WTC11 (cell line): ENCODE measurements around the gene SDK2. TPM values are rescaled to one million over a fixed set of nuclear protein-coding genes. Genes with fewer than 3 reads are reported as not detected.

ENCODE experiments used
- ATAC-seq: fragments of 200-7000 bp; cut with Tn5 transposase; 2 replicates; pipeline ENCODE4 v1.10.0; 2021; ENCODE audit warnings: mild to moderate bottlenecking, moderate library complexity
- CTCF ChIA-PET: fragments of 300-600 bp; sonication (Branson Sonifier 250); formaldehyde crosslinking; loops from one replicate; lab custom pipeline; 2021; ENCODE audit warnings: antibody characterized with exemption; lab: Charles Lee
- POLR2A ChIA-PET: fragments of 350-600 bp; sonication (Branson Sonifier 250); formaldehyde crosslinking; loops from one replicate; lab custom pipeline; 2021; ENCODE audit warnings: antibody characterized with exemption; lab: Charles Lee
- DNase-seq: peaks from one replicate; pipeline ENCODE4 v3.0.0; 2021; ENCODE audit warnings: low spot score
- H3K27ac Mint-ChIP-seq: 2 replicates; pipeline ENCODE4 v1.8.0; 2021; ENCODE audit warnings: mixed read lengths
- H3K27me3 Mint-ChIP-seq: 2 replicates; pipeline ENCODE4 v1.8.0; 2021; ENCODE audit warnings: low read depth, mild to moderate bottlenecking, moderate library complexity, mixed read lengths
- H3K36me3 Mint-ChIP-seq: 2 replicates; pipeline ENCODE4 v1.8.0; 2021; ENCODE audit warnings: mixed read lengths
- H3K4me1 Mint-ChIP-seq: 2 replicates; pipeline ENCODE4 v1.8.0; 2022; ENCODE audit warnings: mixed read lengths
- H3K4me3 Mint-ChIP-seq: 2 replicates; pipeline ENCODE4 v1.8.0; 2021; ENCODE audit warnings: mild to moderate bottlenecking, moderate library complexity, mixed read lengths
- H3K9me3 Mint-ChIP-seq: 2 replicates; pipeline ENCODE4 v1.8.0; 2021; ENCODE audit warnings: mixed read lengths
- ATF3 ChIP-seq: sonication (generic); formaldehyde crosslinking; conservative IDR thresholded peaks from 2 replicates; pipeline ENCODE4 v1.8.1; 2022; ENCODE audit warnings: mild to moderate bottlenecking, missing genetic modification reagents
- CREB1 ChIP-seq: sonication (generic); formaldehyde crosslinking; IDR thresholded peaks from 2 replicates; pipeline ENCODE4 v1.8.0; 2023; ENCODE audit warnings: mild to moderate bottlenecking, missing genetic modification reagents
- E2F1 ChIP-seq: sonication (generic); formaldehyde crosslinking; IDR thresholded peaks from 2 replicates; pipeline ENCODE4 v1.8.0; 2022; ENCODE audit warnings: mild to moderate bottlenecking, missing genetic modification reagents
- ELF4 ChIP-seq: sonication (generic); formaldehyde crosslinking; IDR thresholded peaks from 2 replicates; pipeline ENCODE4 v1.8.1; 2022; ENCODE audit warnings: low read depth, mild to moderate bottlenecking, moderate library complexity, missing genetic modification reagents
- EMX1 ChIP-seq: fragments of 250-450 bp; sonication (Bioruptor Pico); IDR thresholded peaks from 2 replicates; pipeline ENCODE4 v1.8.0; 2021; ENCODE audit warnings: mild to moderate bottlenecking
- ERG ChIP-seq: fragments of 250-450 bp; sonication (Bioruptor Pico); IDR thresholded peaks from 2 replicates; pipeline ENCODE4 v1.8.0; 2021; ENCODE audit warnings: mild to moderate bottlenecking
- ETV6 ChIP-seq: sonication (generic); formaldehyde crosslinking; IDR thresholded peaks from 2 replicates; pipeline ENCODE4 v1.8.1; 2022; ENCODE audit warnings: mild to moderate bottlenecking, missing genetic modification reagents
- GRHL2 ChIP-seq: fragments of 250-450 bp; sonication (Bioruptor Pico); IDR thresholded peaks from 2 replicates; pipeline ENCODE4 v1.8.0; 2022; ENCODE audit warnings: mild to moderate bottlenecking, moderate library complexity; ENCODE audit not compliant: insufficient replicate concordance, severe bottlenecking
- IRF1 ChIP-seq: sonication (generic); formaldehyde crosslinking; IDR thresholded peaks from 2 replicates; pipeline ENCODE4 v1.8.0; 2023; ENCODE audit warnings: missing genetic modification reagents
- JAZF1 ChIP-seq: fragments of 250-450 bp; sonication (Bioruptor Pico); IDR thresholded peaks from 2 replicates; pipeline ENCODE4 v1.9.0; 2021; ENCODE audit warnings: moderate library complexity, mild to moderate bottlenecking, inconsistent platforms
- MYBL2 ChIP-seq: sonication (generic); formaldehyde crosslinking; IDR thresholded peaks from 2 replicates; pipeline ENCODE4 v1.8.1; 2023; ENCODE audit warnings: mild to moderate bottlenecking, moderate library complexity, missing genetic modification reagents
- NR3C1 ChIP-seq: sonication (generic); formaldehyde crosslinking; conservative IDR thresholded peaks from 2 replicates; pipeline ENCODE4 v1.8.1; 2023; ENCODE audit warnings: low read depth, mild to moderate bottlenecking, missing genetic modification reagents
- STAT6 ChIP-seq: sonication (generic); formaldehyde crosslinking; conservative IDR thresholded peaks from 2 replicates; pipeline ENCODE4 v1.8.1; 2023; ENCODE audit warnings: mild to moderate bottlenecking, low read depth, missing genetic modification reagents, moderate library complexity
- USF1 ChIP-seq: sonication (generic); formaldehyde crosslinking; IDR thresholded peaks from 2 replicates; pipeline ENCODE4 v1.8.0; 2022; ENCODE audit warnings: mild to moderate bottlenecking, missing genetic modification reagents
- USF2 ChIP-seq: sonication (generic); formaldehyde crosslinking; IDR thresholded peaks from 2 replicates; pipeline ENCODE4 v1.8.1; 2023; ENCODE audit warnings: mild to moderate bottlenecking, missing genetic modification reagents, moderate library complexity
- ZNF138 ChIP-seq: sonication (generic); formaldehyde crosslinking; conservative IDR thresholded peaks from 2 replicates; pipeline ENCODE4 v1.8.1; 2022; ENCODE audit warnings: mild to moderate bottlenecking, moderate library complexity, missing genetic modification reagents
- ZNF232 ChIP-seq: sonication (generic); formaldehyde crosslinking; IDR thresholded peaks from 2 replicates; pipeline ENCODE4 v1.8.0; 2022; ENCODE audit warnings: mild to moderate bottlenecking, missing genetic modification reagents
- ZNF263 ChIP-seq: sonication (generic); formaldehyde crosslinking; IDR thresholded peaks from 2 replicates; pipeline ENCODE4 v1.8.1; 2022; ENCODE audit warnings: low read depth, mild to moderate bottlenecking, moderate library complexity, missing genetic modification reagents
- ZNF396 ChIP-seq: fragments of 250-450 bp; sonication (Bioruptor Pico); IDR thresholded peaks from 2 replicates; pipeline ENCODE4 v1.8.0; 2021; ENCODE audit warnings: mild to moderate bottlenecking, moderate library complexity, borderline replicate concordance
- ZNF416 ChIP-seq: fragments of 250-450 bp; sonication (Bioruptor Pico); IDR thresholded peaks from 2 replicates; pipeline ENCODE4 v1.9.0; 2021; ENCODE audit warnings: mild to moderate bottlenecking, inconsistent platforms
- ZNF512 ChIP-seq: sonication (generic); formaldehyde crosslinking; IDR thresholded peaks from 2 replicates; pipeline ENCODE4 v1.8.1; 2022; ENCODE audit warnings: missing genetic modification reagents, borderline replicate concordance
- total RNA-seq: library from RNA; stranded (reverse); gene quantifications from 3 replicates; pipeline ENCODE4 v1.2.3, GENCODE V29; 2021

The SDK2 gene
- total RNA-seq, 1 experiment from 2014 or later = 14.8 TPM

GRCh38 chr17:73503560-73503959, 140.7 kb downstream of the SDK2 start:
- CTCF ChIA-PET = interaction anchor here (0.6 kb wide), 1 partner anchor 13 kb away, joined by 5 read pairs; no protein-coding TSS in a partner anchor
- POLR2A ChIA-PET = no interaction called here
- H3K36me3 Mint-ChIP-seq = peaks cover 5% of the 10 kb centered on the region; the same call in 1 of the 2 replicates
- ATAC-seq (no peak), DNase-seq (no peak)
- H3K27me3 Mint-ChIP-seq = no peaks in the 10 kb centered on the region
- H3K27ac Mint-ChIP-seq = no peak overlapping the region
- H3K9me3 Mint-ChIP-seq = peaks cover 9% of the 10 kb centered on the region
- no peak overlapping the region for H3K4me3 Mint-ChIP-seq
- peaks cover 12% of the 10 kb centered on the region for H3K4me1 Mint-ChIP-seq
- TF ChIP-seq ETV6 (CRISPR knock-in tag) = no peak
- TF ChIP-seq IRF1 (CRISPR knock-in tag) = no peak
- peak; percentile 69 for TF ChIP-seq USF2 (CRISPR knock-in tag)
- TF ChIP-seq ELF4 (CRISPR knock-in tag) = no peak
- no peak for TF ChIP-seq MYBL2 (CRISPR knock-in tag)
- TF ChIP-seq USF1 = peak; percentile 40

GRCh38 chr17:73500414-73500999, 143.7 kb downstream of the SDK2 start:
- peaks cover 9% of the 10 kb centered on the region for H3K9me3 Mint-ChIP-seq
- ChIA-PET POLR2A (no interaction called here), CTCF (interaction anchor here (0.7 to 1.6 kb wide), 2 partner anchors 21 to 131 kb away, joined by 4 read pairs; no protein-coding TSS in a partner anchor)
- H3K4me1 Mint-ChIP-seq = peaks cover 13% of the 10 kb centered on the region
- DNase-seq = no peak
- no peak overlapping the region for H3K4me3 Mint-ChIP-seq
- peaks cover 5% of the 10 kb centered on the region; the same call in 1 of the 2 replicates for H3K36me3 Mint-ChIP-seq
- no peak overlapping the region for H3K27ac Mint-ChIP-seq
- no peak for ATAC-seq
- H3K27me3 Mint-ChIP-seq = no peaks in the 10 kb centered on the region; the same call in 1 of the 2 replicates
- TF ChIP-seq E2F1 (CRISPR knock-in tag) (no peak), ZNF263 (no peak)

GRCh38 chr17:73498886-73499554, 145.2 kb downstream of the SDK2 start:
- H3K36me3 Mint-ChIP-seq = peaks cover 5% of the 10 kb centered on the region; the same call in 1 of the 2 replicates
- H3K27ac Mint-ChIP-seq = no peak overlapping the region
- TF ChIP-seq ZNF396 = no peak
- TF ChIP-seq JAZF1 (CRISPR knock-in tag) = no peak
- TF ChIP-seq GRHL2 (CRISPR knock-in tag) = no peak
- no peak for TF ChIP-seq STAT6 (CRISPR knock-in tag)
- no peak for TF ChIP-seq ERG (CRISPR knock-in tag)
- TF ChIP-seq NR3C1 (CRISPR knock-in tag) = no peak
- no peak for TF ChIP-seq MYBL2 (CRISPR knock-in tag)
- no peak for TF ChIP-seq ZNF232
- TF ChIP-seq EMX1 (CRISPR knock-in tag) = no peak
- TF ChIP-seq ZNF138 (CRISPR knock-in tag) = no peak
- TF ChIP-seq CREB1 = no peak
- TF ChIP-seq ZNF512 = no peak
- no peak for TF ChIP-seq ZNF416 (CRISPR knock-in tag)
- no peak for TF ChIP-seq ATF3 (CRISPR knock-in tag)
- no peak for ATAC-seq
- DNase-seq = no peak
- CTCF ChIA-PET = interaction anchor here (0.9 kb wide), 1 partner anchor 97 kb away, joined by 3 read pairs; no protein-coding TSS in a partner anchor
- no peaks in the 10 kb centered on the region; the same call in 1 of the 2 replicates for H3K27me3 Mint-ChIP-seq
- H3K9me3 Mint-ChIP-seq = peaks cover 8% of the 10 kb centered on the region
- H3K4me1 Mint-ChIP-seq = peaks cover 23% of the 10 kb centered on the region
- no peak overlapping the region for H3K4me3 Mint-ChIP-seq
- POLR2A ChIA-PET = no interaction called here
